ENCODE measurements around the gene C6orf62.
A peak's percentile ranks its signal among the peaks of the same experiment; 100 is the strongest.
"Not testable (repeated sequence)": the region's sequence is repeated elsewhere in the genome, so short reads cannot be mapped to it uniquely, and the experiment has no call there.

Gene C6orf62

GRCh38 chr6:24663189-24663588 is 55.8 kb downstream of the C6orf62 start:
- H3K27ac Mint-ChIP-seq, result no peak overlapping the region
- H3K36me3 Mint-ChIP-seq (ENCODE audit: low read depth), result peaks cover 58% of the 10 kb centered on the region
- H3K4me1 Mint-ChIP-seq (ENCODE audit: low read depth), result peaks cover 61% of the 10 kb centered on the region
- no peaks in the 10 kb centered on the region for H3K9me3 Mint-ChIP-seq
- no peak overlapping the region for H3K4me3 Mint-ChIP-seq
- H3K27me3 Mint-ChIP-seq, result no peaks in the 10 kb centered on the region
- intact Hi-C loops (cut with micrococcal nuclease), result no loop called here

GRCh38 chr6:24662236-24662635 is 56.7 kb downstream of the C6orf62 start:
- intact Hi-C loops (cut with micrococcal nuclease), result no loop called here
- Mint-ChIP-seq H3K27me3 (no peaks in the 10 kb centered on the region), H3K36me3 (ENCODE audit: low read depth) (peaks cover 65% of the 10 kb centered on the region), H3K4me3 (no peak overlapping the region), H3K4me1 (ENCODE audit: low read depth) (peaks cover 53% of the 10 kb centered on the region), H3K27ac (no peak overlapping the region), H3K9me3 (no peaks in the 10 kb centered on the region)

- Mint-ChIP-seq H3K36me3 (ENCODE audit: low read depth) (peaks cover 64% of the 10 kb centered on the region), H3K27ac (peak overlapping the region; percentile 43), H3K4me1 (ENCODE audit: low read depth) (peaks cover 52% of the 10 kb centered on the region)
- H3K9me3 Mint-ChIP-seq; H3K4me3 Mint-ChIP-seq; intact Hi-C loops (cut with micrococcal nuclease); H3K27me3 Mint-ChIP-seq: not testable (repeated sequence)
These were observed 57.2 kb downstream of the C6orf62 start for GRCh38 chr6:24661759-24662158.

- Mint-ChIP-seq H3K27me3 (no peaks in the 10 kb centered on the region), H3K27ac (peak overlapping the region; percentile 83), H3K36me3 (ENCODE audit: low read depth) (peaks cover 70% of the 10 kb centered on the region), H3K4me3 (no peak overlapping the region), H3K9me3 (no peaks in the 10 kb centered on the region), H3K4me1 (ENCODE audit: low read depth) (peaks cover 58% of the 10 kb centered on the region)
- intact Hi-C loops (cut with micrococcal nuclease), result no loop called here
These were observed 58.8 kb downstream of the C6orf62 start for GRCh38 chr6:24660105-24660504.

GRCh38 chr6:24659561-24659960 is 59.4 kb downstream of the C6orf62 start:
- H3K4me1 Mint-ChIP-seq (ENCODE audit: low read depth), result peaks cover 53% of the 10 kb centered on the region
- intact Hi-C loops (cut with micrococcal nuclease), result loop anchor here (5.0 kb wide), 1 partner anchor 113 kb away; the partner anchor contains the start of gene GMNN
- H3K4me3 Mint-ChIP-seq, result no peak overlapping the region
- H3K27me3 Mint-ChIP-seq, result no peaks in the 10 kb centered on the region
- peaks cover 67% of the 10 kb centered on the region for H3K36me3 Mint-ChIP-seq (ENCODE audit: low read depth)
- H3K9me3 Mint-ChIP-seq, result no peaks in the 10 kb centered on the region
- peak overlapping the region; percentile 83 for H3K27ac Mint-ChIP-seq

- Mint-ChIP-seq H3K4me3 (no peak overlapping the region), H3K27ac (peak overlapping the region; percentile 83), H3K36me3 (ENCODE audit: low read depth) (peaks cover 67% of the 10 kb centered on the region), H3K4me1 (ENCODE audit: low read depth) (peaks cover 47% of the 10 kb centered on the region), H3K9me3 (no peaks in the 10 kb centered on the region), H3K27me3 (no peaks in the 10 kb centered on the region)
- intact Hi-C loops (cut with micrococcal nuclease), result loop anchor here (5.0 kb wide), 1 partner anchor 113 kb away; the partner anchor contains the start of gene GMNN
These were observed 60.1 kb downstream of the C6orf62 start for GRCh38 chr6:24658573-24659560.

GRCh38 chr6:24655215-24655614 is 63.7 kb downstream of the C6orf62 start:
- Mint-ChIP-seq H3K9me3 (no peaks in the 10 kb centered on the region), H3K27ac (peak overlapping the region; percentile 21), H3K4me1 (ENCODE audit: low read depth) (peaks cover 28% of the 10 kb centered on the region), H3K4me3 (no peak overlapping the region), H3K36me3 (ENCODE audit: low read depth) (peaks cover 67% of the 10 kb centered on the region), H3K27me3 (no peaks in the 10 kb centered on the region)
- intact Hi-C loops (cut with micrococcal nuclease), result loop anchor here (5.0 kb wide), 1 partner anchor 117 kb away; the partner anchor contains the start of gene GMNN
